ENCODE results near the gene RPRML.
"Not testable (repeated sequence)": the region's sequence is repeated elsewhere in the genome, so short reads cannot be mapped to it uniquely, and the experiment has no call there.

GRCh38 chr17:46987927-46988326, 8.9 kb upstream of the RPRML start:
- TF ChIP-seq, protein P1, sequence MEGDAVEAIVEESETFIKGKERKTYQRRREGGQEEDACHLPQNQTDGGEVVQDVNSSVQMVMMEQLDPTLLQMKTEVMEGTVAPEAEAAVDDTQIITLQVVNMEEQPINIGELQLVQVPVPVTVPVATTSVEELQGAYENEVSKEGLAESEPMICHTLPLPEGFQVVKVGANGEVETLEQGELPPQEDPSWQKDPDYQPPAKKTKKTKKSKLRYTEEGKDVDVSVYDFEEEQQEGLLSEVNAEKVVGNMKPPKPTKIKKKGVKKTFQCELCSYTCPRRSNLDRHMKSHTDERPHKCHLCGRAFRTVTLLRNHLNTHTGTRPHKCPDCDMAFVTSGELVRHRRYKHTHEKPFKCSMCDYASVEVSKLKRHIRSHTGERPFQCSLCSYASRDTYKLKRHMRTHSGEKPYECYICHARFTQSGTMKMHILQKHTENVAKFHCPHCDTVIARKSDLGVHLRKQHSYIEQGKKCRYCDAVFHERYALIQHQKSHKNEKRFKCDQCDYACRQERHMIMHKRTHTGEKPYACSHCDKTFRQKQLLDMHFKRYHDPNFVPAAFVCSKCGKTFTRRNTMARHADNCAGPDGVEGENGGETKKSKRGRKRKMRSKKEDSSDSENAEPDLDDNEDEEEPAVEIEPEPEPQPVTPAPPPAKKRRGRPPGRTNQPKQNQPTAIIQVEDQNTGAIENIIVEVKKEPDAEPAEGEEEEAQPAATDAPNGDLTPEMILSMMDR (IDR thresholded peaks at IDR 0.05 in 4 of 5, conservative IDR thresholded peaks at IDR 0.05 in 1 of 5) = not testable (repeated sequence)
- TF ChIP-seq POLR2A (IDR thresholded peaks at IDR 0.05) = not testable (repeated sequence)
